Measurements from ENCODE around the gene UBE3B. TPM values are rescaled to one million over a fixed set of nuclear protein-coding genes. Genes with fewer than 3 reads are reported as not detected.

Gene UBE3B
- total RNA-seq, 4 donors from 2014 or later, result 53.2 to 94.1 (median 61.6) TPM

DNA sequence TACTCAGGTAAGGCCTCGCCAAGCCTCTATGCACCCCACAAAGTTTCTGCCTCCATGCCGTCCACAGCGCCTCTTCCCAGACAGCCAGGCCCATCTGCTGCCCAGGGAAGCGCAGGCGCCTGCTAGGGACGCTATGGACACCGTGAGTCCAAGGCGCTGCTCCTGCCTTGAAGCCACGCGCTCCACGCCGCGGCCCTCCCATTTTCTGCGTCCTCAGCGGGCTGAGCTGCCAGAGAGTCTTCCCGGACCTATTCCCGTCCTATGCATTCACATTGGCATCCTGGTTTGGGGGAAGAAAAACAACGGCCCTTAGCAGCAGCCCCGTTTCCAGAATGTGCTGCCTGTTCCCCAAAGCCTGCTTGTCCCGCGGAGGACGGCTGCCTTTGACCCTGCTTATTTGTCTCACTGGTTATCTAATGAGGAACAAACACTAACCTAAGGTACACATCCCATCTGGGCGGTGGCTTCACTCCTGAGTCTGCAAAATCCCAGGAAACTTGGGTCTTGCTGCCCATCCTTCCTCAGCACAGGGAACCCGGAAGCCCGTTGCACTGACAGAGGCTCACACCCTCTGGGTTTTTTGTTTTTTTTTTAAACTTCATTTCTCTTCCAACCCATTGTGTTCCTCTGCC is 57.9 kb downstream of the UBE3B start:
- Histone ChIP-seq H3K4me3 (no peak overlapping the region), H3K9me3 (no peaks in the 10 kb centered on the region), H3K4me1 (no peaks in the 10 kb centered on the region), H3K27ac (no peak overlapping the region), H3K27me3 (no peaks in the 10 kb centered on the region), H3K36me3 (peaks cover 60% of the 10 kb centered on the region)
- no peak for DNase-seq (ENCODE audit: low spot score in 2 of 2)
- TF ChIP-seq EP300 (IDR thresholded peaks at IDR 0.05) (no peak), POLR2A (IDR thresholded peaks at IDR 0.05) (no peak), POLR2AphosphoS5 (IDR thresholded peaks at IDR 0.05) (no peak)
- TF ChIP-seq, protein P1, sequence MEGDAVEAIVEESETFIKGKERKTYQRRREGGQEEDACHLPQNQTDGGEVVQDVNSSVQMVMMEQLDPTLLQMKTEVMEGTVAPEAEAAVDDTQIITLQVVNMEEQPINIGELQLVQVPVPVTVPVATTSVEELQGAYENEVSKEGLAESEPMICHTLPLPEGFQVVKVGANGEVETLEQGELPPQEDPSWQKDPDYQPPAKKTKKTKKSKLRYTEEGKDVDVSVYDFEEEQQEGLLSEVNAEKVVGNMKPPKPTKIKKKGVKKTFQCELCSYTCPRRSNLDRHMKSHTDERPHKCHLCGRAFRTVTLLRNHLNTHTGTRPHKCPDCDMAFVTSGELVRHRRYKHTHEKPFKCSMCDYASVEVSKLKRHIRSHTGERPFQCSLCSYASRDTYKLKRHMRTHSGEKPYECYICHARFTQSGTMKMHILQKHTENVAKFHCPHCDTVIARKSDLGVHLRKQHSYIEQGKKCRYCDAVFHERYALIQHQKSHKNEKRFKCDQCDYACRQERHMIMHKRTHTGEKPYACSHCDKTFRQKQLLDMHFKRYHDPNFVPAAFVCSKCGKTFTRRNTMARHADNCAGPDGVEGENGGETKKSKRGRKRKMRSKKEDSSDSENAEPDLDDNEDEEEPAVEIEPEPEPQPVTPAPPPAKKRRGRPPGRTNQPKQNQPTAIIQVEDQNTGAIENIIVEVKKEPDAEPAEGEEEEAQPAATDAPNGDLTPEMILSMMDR (IDR thresholded peaks at IDR 0.05), result no peak
- 93% methylated on average over 25 of the region's 25 CpGs for WGBS

DNA sequence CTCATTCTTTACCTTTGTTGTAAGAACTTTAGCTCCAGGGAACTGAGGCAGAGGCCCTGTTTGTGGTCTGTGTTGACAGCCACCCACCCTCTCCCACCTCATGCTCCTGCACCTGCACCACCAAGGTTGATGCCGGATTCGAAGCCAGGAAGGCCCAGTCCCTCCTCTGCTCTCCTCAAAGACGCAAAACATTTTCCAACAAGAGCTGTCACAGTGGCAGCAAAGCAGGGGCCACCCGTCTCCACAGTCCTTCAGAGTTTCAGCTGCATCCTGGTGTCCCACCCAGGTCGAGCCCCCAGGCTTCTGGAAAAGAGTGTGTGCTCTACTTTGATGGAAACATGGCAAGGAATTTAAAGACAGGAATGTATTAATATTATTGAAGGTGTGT is 58.4 kb downstream of the UBE3B start:
- 76% methylated on average over 5 of the region's 5 CpGs for WGBS
- Histone ChIP-seq H3K4me1 (no peaks in the 10 kb centered on the region), H3K4me3 (no peak overlapping the region), H3K27ac (no peak overlapping the region), H3K27me3 (no peaks in the 10 kb centered on the region), H3K36me3 (peaks cover 55% of the 10 kb centered on the region), H3K9me3 (no peaks in the 10 kb centered on the region)
- no peak for TF ChIP-seq POLR2A (IDR thresholded peaks at IDR 0.05)
- TF ChIP-seq, protein P1 (IDR thresholded peaks at IDR 0.05), result no peak
- TF ChIP-seq EP300 (IDR thresholded peaks at IDR 0.05), result no peak
- DNase-seq (ENCODE audit: low spot score in 2 of 2), result no peak

DNA sequence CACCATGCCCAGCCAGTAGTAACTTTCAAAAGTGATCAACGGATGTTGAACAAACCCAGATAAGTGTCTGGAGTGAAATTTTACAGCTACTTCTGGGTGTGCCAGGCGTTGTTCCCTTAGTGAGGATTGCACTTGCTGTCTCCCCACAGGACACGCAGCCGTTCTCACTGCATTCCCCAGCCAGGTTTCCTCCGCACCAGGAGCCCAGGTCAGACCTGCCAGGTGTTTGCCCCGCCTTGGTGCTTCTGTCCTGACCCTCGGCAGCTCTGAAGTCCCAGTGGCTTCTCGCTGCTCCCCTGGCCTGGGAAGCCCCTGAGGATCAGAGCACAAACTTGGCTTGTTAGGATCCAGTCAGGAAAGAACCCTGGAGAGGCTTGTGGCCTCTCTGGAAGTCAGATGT is 59.7 kb downstream of the UBE3B start:
- WGBS, result 93% methylated on average over 5 of the region's 8 CpGs
- Histone ChIP-seq H3K4me3 (no peak overlapping the region), H3K27me3 (no peaks in the 10 kb centered on the region), H3K27ac (no peak overlapping the region), H3K9me3 (no peaks in the 10 kb centered on the region), H3K4me1 (no peaks in the 10 kb centered on the region), H3K36me3 (peaks cover 43% of the 10 kb centered on the region)
- no peak for DNase-seq (ENCODE audit: low spot score in 2 of 2)
- TF ChIP-seq EP300 (IDR thresholded peaks at IDR 0.05), result no peak
- TF ChIP-seq, protein P1 (IDR thresholded peaks at IDR 0.05), result no peak
- no peak for TF ChIP-seq POLR2A (IDR thresholded peaks at IDR 0.05)
- no peak for TF ChIP-seq POLR2AphosphoS5 (IDR thresholded peaks at IDR 0.05)

DNA sequence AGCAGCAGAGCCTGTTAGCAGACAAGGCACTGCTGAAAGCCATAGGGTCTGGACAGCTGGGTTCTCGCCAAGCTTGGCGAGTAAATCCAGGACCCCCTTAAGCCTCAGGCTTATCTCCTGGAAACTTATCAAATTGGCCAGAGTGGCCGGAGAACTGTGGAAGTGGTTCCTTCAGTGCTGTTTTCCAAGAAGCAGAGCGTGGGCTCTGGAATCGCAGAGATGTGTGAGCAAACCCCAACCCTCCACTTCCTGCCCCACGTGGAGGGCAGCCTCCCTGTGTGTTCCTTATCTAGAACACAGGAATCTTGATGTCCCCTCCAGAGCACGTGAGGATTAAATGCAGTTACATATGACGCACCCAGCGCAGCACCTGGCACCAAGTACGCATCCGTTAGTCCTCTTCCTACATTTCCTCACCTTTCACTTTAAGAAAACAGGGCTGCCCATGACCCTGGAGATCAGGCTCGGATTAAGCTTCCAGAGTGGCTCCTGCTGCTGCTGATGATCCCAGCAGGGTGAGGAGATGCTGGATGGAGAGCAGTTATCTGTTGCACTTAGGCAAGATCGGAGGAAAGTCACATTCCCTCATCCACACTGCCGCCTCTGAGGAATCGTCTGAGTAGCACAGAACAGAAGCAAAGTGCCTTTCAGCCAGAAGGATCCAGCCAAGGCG is 60.9 kb downstream of the UBE3B start:
- Histone ChIP-seq H3K27me3 (no peaks in the 10 kb centered on the region), H3K36me3 (peaks cover 34% of the 10 kb centered on the region), H3K4me3 (no peak overlapping the region), H3K9me3 (no peaks in the 10 kb centered on the region), H3K27ac (no peak overlapping the region), H3K4me1 (no peaks in the 10 kb centered on the region)
- WGBS, result 80% methylated on average over 13 of the region's 16 CpGs
- TF ChIP-seq POLR2A (IDR thresholded peaks at IDR 0.05) (no peak), POLR2AphosphoS5 (IDR thresholded peaks at IDR 0.05) (no peak), EP300 (IDR thresholded peaks at IDR 0.05) (no peak)
- TF ChIP-seq, protein P1 (IDR thresholded peaks at IDR 0.05), result no peak
- DNase-seq (ENCODE audit: low spot score in 2 of 2), result no peak

DNA sequence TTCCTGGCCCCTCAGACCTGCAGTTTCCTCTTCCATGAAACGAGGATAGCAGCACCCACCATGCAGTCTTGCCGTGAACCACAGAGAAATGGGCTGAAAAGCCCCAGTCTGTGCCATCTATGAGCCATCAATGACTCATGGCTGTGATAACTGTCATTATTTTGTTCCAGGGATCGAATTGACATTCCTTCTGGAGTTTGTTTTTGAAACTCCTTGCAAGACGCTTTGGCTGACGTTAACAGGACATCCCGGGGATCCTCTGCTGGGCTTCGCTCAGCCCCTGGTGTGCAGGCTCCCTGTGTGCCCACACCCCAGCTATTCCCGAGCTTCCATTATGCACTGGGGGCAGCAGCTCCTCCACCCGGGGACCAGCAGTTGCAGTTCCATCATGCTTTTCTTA is 62.1 kb downstream of the UBE3B start:
- DNase-seq (ENCODE audit: low spot score in 2 of 2), result no peak
- TF ChIP-seq, protein P1 (IDR thresholded peaks at IDR 0.05), result no peak
- TF ChIP-seq EP300 (IDR thresholded peaks at IDR 0.05), result no peak
- TF ChIP-seq POLR2AphosphoS5 (IDR thresholded peaks at IDR 0.05), result no peak
- no peak for TF ChIP-seq POLR2A (IDR thresholded peaks at IDR 0.05)
- 88% methylated on average over 6 of the region's 9 CpGs for WGBS
- H3K9me3 ChIP-seq, result no peaks in the 10 kb centered on the region
- H3K4me1 ChIP-seq, result no peaks in the 10 kb centered on the region
- H3K36me3 ChIP-seq, result peaks cover 22% of the 10 kb centered on the region
- no peak overlapping the region for H3K27ac ChIP-seq
- no peak overlapping the region for H3K4me3 ChIP-seq
- no peaks in the 10 kb centered on the region for H3K27me3 ChIP-seq
